CD4-positive, alpha-beta T cell (primary cell): ENCODE results near the gene LYST. TPM values are rescaled to one million over a fixed set of nuclear protein-coding genes. Genes with fewer than 3 reads are reported as not detected.

Experiments used
- ATAC-seq: fragments of 200-7000 bp; cut with Tn5 transposase; one replicate; pipeline ENCODE4 v1.10.0; 2022; ENCODE audit warnings: mild to moderate bottlenecking; ENCODE audit not compliant: poor library complexity
- CTCF ChIA-PET: fragments of 350-600 bp; sonication (Branson Sonifier 250); formaldehyde crosslinking; loops from one replicate; lab custom pipeline; 2021; ENCODE audit warnings: antibody characterized with exemption, inconsistent platforms; lab: Charles Lee
- POLR2A ChIA-PET: fragments of 350-600 bp; sonication (Branson Sonifier 250); formaldehyde crosslinking; loops from one replicate; lab custom pipeline; 2021; ENCODE audit warnings: antibody characterized with exemption, inconsistent platforms; lab: Charles Lee
- DNase-seq, 14 experiments: peaks; one replicate each; pipeline ENCODE4 v3.0.0-alpha.2; 2013 to 2020; ENCODE audit warnings: mixed read lengths in 2 of 14
- H3K27ac ChIP-seq, 2 donors: one replicate each; pipeline versions ENCODE4 v1.5.1 to v1.7.0; 2013; ENCODE audit warnings: low read length in 2 of 2, low read depth in 1 of 2, mild to moderate bottlenecking in 1 of 2
- H3K27me3 ChIP-seq, 2 experiments: 1 replicate in 1 of 2; 2 replicates in 1 of 2; pipeline versions ENCODE4 v1.6.1 to v1.7.0; 2013; ENCODE audit warnings: low read length in 2 of 2, control low read depth in 1 of 2, mild to moderate bottlenecking in 1 of 2, moderate library complexity in 1 of 2; ENCODE audit not compliant: insufficient read depth in 2 of 2, control insufficient read depth in 1 of 2
- H3K36me3 ChIP-seq: one replicate; pipeline ENCODE4 v1.6.1; 2013; ENCODE audit warnings: low read length, control low read depth; ENCODE audit not compliant: insufficient read depth
- H3K4me1 ChIP-seq: one replicate; pipeline ENCODE4 v1.6.1; 2013; ENCODE audit warnings: low read length, control low read depth; ENCODE audit not compliant: insufficient read depth
- H3K4me3 ChIP-seq: one replicate; pipeline ENCODE4 v1.5.1; 2013; ENCODE audit warnings: mild to moderate bottlenecking, low read length, moderate library complexity
- H3K9me3 ChIP-seq, 2 experiments: 1 replicate in 1 of 2; 2 replicates in 1 of 2; pipeline versions ENCODE4 v1.6.1 to v1.7.0; 2013; ENCODE audit warnings: low read length in 2 of 2, mild to moderate bottlenecking in 2 of 2, control low read depth in 1 of 2, moderate library complexity in 1 of 2; ENCODE audit not compliant: control insufficient read depth in 1 of 2, insufficient read depth in 1 of 2
- H3K27ac Mint-ChIP-seq: one replicate; pipeline ENCODE4 v1.8.0; 2020; ENCODE audit warnings: mixed read lengths
- H3K27me3 Mint-ChIP-seq: one replicate; pipeline ENCODE4 v1.8.0; 2021; ENCODE audit warnings: mixed read lengths
- H3K36me3 Mint-ChIP-seq: one replicate; pipeline ENCODE4 v1.8.0; 2021; ENCODE audit warnings: low read depth, mixed read lengths
- H3K4me1 Mint-ChIP-seq: one replicate; pipeline ENCODE4 v1.8.0; 2021; ENCODE audit warnings: low read depth, mixed read lengths
- H3K4me3 Mint-ChIP-seq: one replicate; pipeline ENCODE4 v1.8.0; 2020; ENCODE audit warnings: mild to moderate bottlenecking, mixed read lengths
- H3K9me3 Mint-ChIP-seq: one replicate; pipeline ENCODE4 v1.8.0; 2020; ENCODE audit warnings: mixed read lengths
- CTCF ChIP-seq: fragments of 200-600 bp; IDR thresholded peaks from one replicate; pipeline ENCODE4 v1.8.0; 2022; ENCODE audit warnings: antibody characterized with exemption, mild to moderate bottlenecking
- intact Hi-C, 2 experiments: fragments of 100-400 bp; cut with DNase I in 1 of 2; cut with micrococcal nuclease in 1 of 2; formaldehyde crosslinking; loops; one replicate each; pipeline versions ENCODE4 v1.15.1 to v1.9.0; 2023 to 2025; cut with DNase I, micrococcal nuclease
- total RNA-seq, 174 experiments: library from RNA in 2 of 174; stranded (reverse) in 2 of 174; gene quantifications; one replicate each; pipeline ENCODE4 v1.2.3 and lab custom pipeline; 2021 to 2026

LYST gene
- total RNA-seq, 2 experiments from 2014 or later, result 24.9 to 26.8 TPM

- H3K4me1 Mint-ChIP-seq, result no peaks in the 10 kb centered on the region
- no peak overlapping the region for H3K27ac Mint-ChIP-seq
- H3K9me3 ChIP-seq, result no peaks in the 10 kb centered on the region
- H3K4me3 Mint-ChIP-seq, result no peak overlapping the region
- no peak for ATAC-seq
- H3K36me3 Mint-ChIP-seq, result peaks cover 88% of the 10 kb centered on the region
- intact Hi-C loops, result no loop called here
- CTCF ChIA-PET, result no interaction called here
- H3K4me3 ChIP-seq, result no peak overlapping the region
- H3K27ac ChIP-seq, result no peak overlapping the region
- peaks cover 12% of the 10 kb centered on the region for H3K36me3 ChIP-seq
- H3K27me3 ChIP-seq, result no peaks in the 10 kb centered on the region
- H3K4me1 ChIP-seq, result no peaks in the 10 kb centered on the region
- DNase-seq, result no peak
- no peak for TF ChIP-seq CTCF
- no peaks in the 10 kb centered on the region for H3K27me3 Mint-ChIP-seq
- POLR2A ChIA-PET, result interaction anchor here (0.7 kb wide), 1 partner anchor 12 kb away, joined by 3 read pairs; no protein-coding TSS in a partner anchor
- H3K9me3 Mint-ChIP-seq, result no peaks in the 10 kb centered on the region
Measured at GRCh38 chr1:235683653-235684052, 183.1 kb downstream of the LYST start.

GRCh38 chr1:235682216-235682615, 184.5 kb downstream of the LYST start:
- Histone ChIP-seq H3K27ac (no peak overlapping the region), H3K27me3 (no peaks in the 10 kb centered on the region), H3K36me3 (peaks cover 12% of the 10 kb centered on the region), H3K9me3 (no peaks in the 10 kb centered on the region), H3K4me1 (no peaks in the 10 kb centered on the region), H3K4me3 (no peak overlapping the region)
- Mint-ChIP-seq H3K27me3 (no peaks in the 10 kb centered on the region), H3K4me3 (no peak overlapping the region), H3K4me1 (no peaks in the 10 kb centered on the region), H3K9me3 (no peaks in the 10 kb centered on the region), H3K27ac (no peak overlapping the region), H3K36me3 (peaks cover 80% of the 10 kb centered on the region)
- intact Hi-C loops, result no loop called here
- no peak for DNase-seq
- no peak for ATAC-seq
- no peak for TF ChIP-seq CTCF
- CTCF ChIA-PET, result no interaction called here
- POLR2A ChIA-PET, result no interaction called here

GRCh38 chr1:235679644-235680043, 187.1 kb downstream of the LYST start:
- Mint-ChIP-seq H3K27ac (no peak overlapping the region), H3K4me3 (no peak overlapping the region), H3K36me3 (peaks cover 82% of the 10 kb centered on the region), H3K4me1 (no peaks in the 10 kb centered on the region), H3K27me3 (no peaks in the 10 kb centered on the region), H3K9me3 (peaks cover 9% of the 10 kb centered on the region)
- TF ChIP-seq CTCF, result no peak
- Histone ChIP-seq H3K4me3 (no peak overlapping the region), H3K9me3 (peaks cover 13 to 23% of the 10 kb centered on the region in 2 experiments), H3K36me3 (peaks cover 30% of the 10 kb centered on the region), H3K4me1 (no peaks in the 10 kb centered on the region), H3K27ac (no peak overlapping the region), H3K27me3 (no peaks in the 10 kb centered on the region)
- intact Hi-C loops, result no loop called here
- ChIA-PET POLR2A (no interaction called here), CTCF (no interaction called here)
- ATAC-seq (no peak), DNase-seq (no peak)
